Stimulated activated memory B cell treated with anti-CD40 and anti-IgM and Interleukin-4, amounts not matched to agents 10 μg/mL and 1 μg/mL and 100 μg/mL, for 72 hours (primary cell): ENCODE results near the gene SMG6.
"Not testable (repeated sequence)": the region's sequence is repeated elsewhere in the genome, so short reads cannot be mapped to it uniquely, and the experiment has no call there.

Source experiments
- ATAC-seq: fragments of 150-1000 bp; cut with Tn5 transposase; 2 replicates; pipeline ENCODE4 v1.10.0; 2021
- H3K27ac Mint-ChIP-seq: one replicate; pipeline ENCODE4 v1.8.0; 2022; ENCODE audit warnings: mild to moderate bottlenecking, mixed read lengths
- H3K27me3 Mint-ChIP-seq: one replicate; pipeline ENCODE4 v1.8.0; 2022; ENCODE audit warnings: mixed read lengths
- H3K36me3 Mint-ChIP-seq: one replicate; pipeline ENCODE4 v1.8.0; 2022; ENCODE audit warnings: mixed read lengths
- H3K4me1 Mint-ChIP-seq: one replicate; pipeline ENCODE4 v1.8.0; 2022; ENCODE audit warnings: mixed read lengths
- H3K4me3 Mint-ChIP-seq: one replicate; pipeline ENCODE4 v1.8.0; 2022; ENCODE audit warnings: mild to moderate bottlenecking, moderate library complexity, mixed read lengths
- H3K9me3 Mint-ChIP-seq: one replicate; pipeline ENCODE4 v1.8.0; 2022; ENCODE audit warnings: mixed read lengths

The SMG6 gene

GRCh38 chr17:2279707-2280106 is 23.9 kb downstream of the SMG6 start:
- H3K27ac Mint-ChIP-seq, result no peak overlapping the region
- ATAC-seq, result no peak
- H3K27me3 Mint-ChIP-seq, result no peaks in the 10 kb centered on the region
- H3K4me3 Mint-ChIP-seq, result no peak overlapping the region
- H3K9me3 Mint-ChIP-seq, result no peaks in the 10 kb centered on the region
- H3K36me3 Mint-ChIP-seq, result peaks cover 64% of the 10 kb centered on the region
- peaks cover 4% of the 10 kb centered on the region for H3K4me1 Mint-ChIP-seq

GRCh38 chr17:2277429-2278170 is 26.0 kb downstream of the SMG6 start:
- no peak overlapping the region for H3K4me3 Mint-ChIP-seq
- no peak for ATAC-seq
- H3K36me3 Mint-ChIP-seq, result peaks cover 59% of the 10 kb centered on the region
- no peak overlapping the region for H3K27ac Mint-ChIP-seq
- peaks cover 4% of the 10 kb centered on the region for H3K4me1 Mint-ChIP-seq
- no peaks in the 10 kb centered on the region for H3K27me3 Mint-ChIP-seq
- H3K9me3 Mint-ChIP-seq, result no peaks in the 10 kb centered on the region

- no peak overlapping the region for H3K4me3 Mint-ChIP-seq
- H3K9me3 Mint-ChIP-seq, result no peaks in the 10 kb centered on the region
- H3K36me3 Mint-ChIP-seq, result peaks cover 49% of the 10 kb centered on the region
- H3K4me1 Mint-ChIP-seq, result no peaks in the 10 kb centered on the region
- no peaks in the 10 kb centered on the region for H3K27me3 Mint-ChIP-seq
- no peak overlapping the region for H3K27ac Mint-ChIP-seq
- ATAC-seq, result no peak
Observed at GRCh38 chr17:2275722-2276121, 27.9 kb downstream of the SMG6 start.

- Mint-ChIP-seq H3K4me1 (no peaks in the 10 kb centered on the region), H3K27ac (peak overlapping the region; percentile 22), H3K9me3 (no peaks in the 10 kb centered on the region), H3K36me3 (peaks cover 54% of the 10 kb centered on the region), H3K27me3 (no peaks in the 10 kb centered on the region), H3K4me3 (no peak overlapping the region)
- ATAC-seq, result no peak
Observed at GRCh38 chr17:2274414-2274813, 29.2 kb downstream of the SMG6 start.

GRCh38 chr17:2271985-2272702 is 31.4 kb downstream of the SMG6 start:
- no peaks in the 10 kb centered on the region for H3K27me3 Mint-ChIP-seq
- ATAC-seq, result no peak
- H3K4me1 Mint-ChIP-seq, result peaks cover under 1% of the 10 kb centered on the region
- H3K27ac Mint-ChIP-seq, result no peak overlapping the region
- H3K9me3 Mint-ChIP-seq, result no peaks in the 10 kb centered on the region
- H3K36me3 Mint-ChIP-seq, result peaks cover 44% of the 10 kb centered on the region
- H3K4me3 Mint-ChIP-seq, result no peak overlapping the region

- Mint-ChIP-seq H3K27ac (peak overlapping the region; percentile 99), H3K9me3 (no peaks in the 10 kb centered on the region), H3K4me1 (peaks cover 31% of the 10 kb centered on the region), H3K36me3 (peaks cover 40% of the 10 kb centered on the region), H3K27me3 (no peaks in the 10 kb centered on the region), H3K4me3 (no peak overlapping the region)
- ATAC-seq, result no peak
Observed at GRCh38 chr17:2267354-2267753, 36.2 kb downstream of the SMG6 start.

GRCh38 chr17:2266865-2267228 is 36.7 kb downstream of the SMG6 start:
- ATAC-seq, result no peak
- Mint-ChIP-seq H3K27ac (peak overlapping the region; percentile 99), H3K36me3 (peaks cover 37% of the 10 kb centered on the region), H3K9me3 (no peaks in the 10 kb centered on the region), H3K27me3 (no peaks in the 10 kb centered on the region), H3K4me1 (peaks cover 31% of the 10 kb centered on the region), H3K4me3 (peak overlapping the region; percentile 72)

GRCh38 chr17:2266045-2266864 is 37.3 kb downstream of the SMG6 start:
- peak; percentile 97 for ATAC-seq
- Mint-ChIP-seq H3K36me3 (peaks cover 42% of the 10 kb centered on the region), H3K4me3 (peak overlapping the region; percentile 72), H3K27ac (peak overlapping the region; percentile 99), H3K27me3 (no peaks in the 10 kb centered on the region), H3K4me1 (peaks cover 31% of the 10 kb centered on the region), H3K9me3 (no peaks in the 10 kb centered on the region)

GRCh38 chr17:2265166-2265565 is 38.4 kb downstream of the SMG6 start:
- Mint-ChIP-seq H3K36me3 (peaks cover 36% of the 10 kb centered on the region), H3K4me1 (peaks cover 36% of the 10 kb centered on the region), H3K27ac (peak overlapping the region; percentile 99)
- H3K9me3 Mint-ChIP-seq, H3K4me3 Mint-ChIP-seq, ATAC-seq, H3K27me3 Mint-ChIP-seq: not testable (repeated sequence)

GRCh38 chr17:2264067-2264860 is 39.3 kb downstream of the SMG6 start:
- H3K4me3 Mint-ChIP-seq, result no peak overlapping the region
- peaks cover 45% of the 10 kb centered on the region for H3K4me1 Mint-ChIP-seq
- peaks cover 28% of the 10 kb centered on the region for H3K36me3 Mint-ChIP-seq
- no peaks in the 10 kb centered on the region for H3K27me3 Mint-ChIP-seq
- no peak for ATAC-seq
- H3K9me3 Mint-ChIP-seq, result no peaks in the 10 kb centered on the region
- H3K27ac Mint-ChIP-seq, result peak overlapping the region; percentile 99

- H3K27ac Mint-ChIP-seq, result peak overlapping the region; percentile 99
- peaks cover 53% of the 10 kb centered on the region for H3K4me1 Mint-ChIP-seq
- peaks cover 28% of the 10 kb centered on the region for H3K36me3 Mint-ChIP-seq
Observed at GRCh38 chr17:2263183-2264066, 40.2 kb downstream of the SMG6 start.

GRCh38 chr17:2262135-2262587 is 41.4 kb downstream of the SMG6 start:
- Mint-ChIP-seq H3K36me3 (peaks cover 33% of the 10 kb centered on the region), H3K4me3 (no peak overlapping the region), H3K4me1 (peaks cover 53% of the 10 kb centered on the region), H3K27me3 (no peaks in the 10 kb centered on the region), H3K9me3 (no peaks in the 10 kb centered on the region), H3K27ac (no peak overlapping the region)
- no peak for ATAC-seq

More at GRCh38 chr17:2263183-2264066, 40.2 kb downstream of the SMG6 start:
- H3K9me3 Mint-ChIP-seq, result no peaks in the 10 kb centered on the region
- no peaks in the 10 kb centered on the region for H3K27me3 Mint-ChIP-seq
- ATAC-seq, result no peak
- H3K4me3 Mint-ChIP-seq, result no peak overlapping the region

GRCh38 chr17:2259769-2260536 is 43.6 kb downstream of the SMG6 start:
- Mint-ChIP-seq H3K4me3 (no peak overlapping the region), H3K36me3 (peaks cover 43% of the 10 kb centered on the region)

More at GRCh38 chr17:2259769-2260536, 43.6 kb downstream of the SMG6 start:
- Mint-ChIP-seq H3K9me3 (no peaks in the 10 kb centered on the region), H3K27me3 (no peaks in the 10 kb centered on the region), H3K4me1 (peaks cover 36% of the 10 kb centered on the region), H3K27ac (peak overlapping the region; percentile 86)
- ATAC-seq, result peak; percentile 94
